Kasumi-1 (cell line): ENCODE measurements around the gene OSBPL10.

ENCODE experiments used
- DNase-seq, 2 experiments: peaks; one replicate each; lab custom pipeline; 2025; lab: John Stamatoyannopoulos, UW

OSBPL10 gene

DNA sequence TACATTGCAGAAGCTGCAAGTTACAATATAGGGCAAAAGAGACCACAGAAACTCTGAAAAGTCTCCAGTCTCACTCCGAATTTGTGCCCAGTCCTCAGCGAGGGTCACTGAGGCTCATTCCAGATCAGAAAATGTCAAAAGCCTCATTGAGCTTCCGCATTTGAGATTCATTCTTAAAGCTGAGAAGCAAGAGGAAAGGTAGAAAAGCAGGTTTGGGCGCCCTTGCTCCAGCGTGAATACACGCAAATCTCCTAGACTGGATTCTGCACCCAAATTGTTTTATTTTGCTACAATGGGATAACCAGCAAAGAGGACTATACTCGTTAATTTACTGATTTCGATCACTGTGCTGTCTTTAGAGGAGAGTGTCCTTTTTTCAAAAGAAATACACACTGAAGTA lies 236.1 kb downstream of the OSBPL10 start:
- DNase-seq: no peak

GRCh38 chr3:31743331-31744089 lies 237.6 kb downstream of the OSBPL10 start:
- no peak for DNase-seq

- DNase-seq: no peak
Observed at GRCh38 chr3:31740397-31740796, 240.7 kb downstream of the OSBPL10 start.

- no peak for DNase-seq
Observed at GRCh38 chr3:31738412-31738811, 242.7 kb downstream of the OSBPL10 start.

GRCh38 chr3:31735667-31736066 lies 245.4 kb downstream of the OSBPL10 start:
- no peak for DNase-seq

GRCh38 chr3:31733234-31733667 lies 247.8 kb downstream of the OSBPL10 start:
- no peak for DNase-seq

GRCh38 chr3:31732548-31732947 lies 248.5 kb downstream of the OSBPL10 start:
- no peak for DNase-seq

GRCh38 chr3:31729573-31729972 lies 251.5 kb downstream of the OSBPL10 start:
- DNase-seq: no peak

DNA sequence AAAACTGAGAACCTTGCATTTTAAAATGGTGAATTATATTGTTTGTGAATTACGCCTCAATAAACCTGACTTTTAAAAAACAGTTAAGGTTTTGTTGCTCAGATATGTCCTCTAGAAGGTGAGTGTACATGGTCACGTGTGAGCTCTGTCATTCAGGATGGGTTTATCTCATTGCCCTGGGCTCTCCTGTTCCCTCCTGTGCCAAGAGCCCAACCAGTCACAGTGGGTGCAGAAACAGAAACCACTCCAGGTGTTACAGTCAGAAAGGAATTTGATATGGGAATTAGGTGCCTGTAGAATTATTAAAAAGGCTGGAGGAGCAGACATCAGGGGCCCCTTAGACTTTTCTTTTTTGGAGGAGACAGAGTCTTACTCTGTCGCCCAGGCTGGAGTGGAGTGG lies 252.0 kb downstream of the OSBPL10 start:
- DNase-seq: no peak

- DNase-seq: no peak
Observed at GRCh38 chr3:31728403-31728802, 252.7 kb downstream of the OSBPL10 start.

DNA sequence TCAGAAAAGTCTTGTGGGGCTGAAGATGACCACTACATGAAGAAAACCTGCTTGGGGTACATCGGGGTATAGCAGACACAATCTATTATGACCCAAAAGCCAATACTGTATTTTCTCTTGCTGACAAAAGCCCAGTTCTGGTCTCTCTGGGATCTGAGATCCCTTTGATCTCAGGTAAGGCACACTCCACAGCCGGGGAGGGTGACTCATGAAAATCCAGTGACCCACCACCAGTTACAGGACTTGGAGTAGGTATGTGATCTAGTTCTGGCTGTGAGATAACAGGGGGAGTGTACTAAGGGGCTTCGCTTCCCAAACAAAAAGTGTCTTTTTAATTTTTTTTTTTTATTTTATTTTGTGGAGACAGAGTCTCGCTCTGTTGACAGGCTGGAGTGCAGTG lies 255.1 kb downstream of the OSBPL10 start:
- no peak for DNase-seq

DNA sequence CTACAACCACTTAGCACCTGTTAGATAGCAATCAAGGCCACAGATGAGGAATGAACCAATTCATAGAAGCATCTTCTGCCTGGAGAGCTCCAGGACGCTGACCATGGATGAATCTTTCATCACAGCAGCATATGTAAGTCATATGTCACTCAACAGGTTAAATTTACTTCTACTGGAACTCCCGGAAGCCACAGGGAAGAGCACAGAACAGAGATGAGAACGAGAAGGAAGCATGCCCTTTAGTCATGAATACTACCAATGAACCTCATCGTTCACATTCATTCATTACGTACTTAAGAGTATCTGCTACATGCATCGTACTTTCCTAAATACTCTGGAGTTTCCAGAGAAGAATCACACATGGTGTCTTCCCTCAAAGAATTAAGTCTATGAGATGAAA lies 255.5 kb downstream of the OSBPL10 start:
- DNase-seq: no peak

DNA sequence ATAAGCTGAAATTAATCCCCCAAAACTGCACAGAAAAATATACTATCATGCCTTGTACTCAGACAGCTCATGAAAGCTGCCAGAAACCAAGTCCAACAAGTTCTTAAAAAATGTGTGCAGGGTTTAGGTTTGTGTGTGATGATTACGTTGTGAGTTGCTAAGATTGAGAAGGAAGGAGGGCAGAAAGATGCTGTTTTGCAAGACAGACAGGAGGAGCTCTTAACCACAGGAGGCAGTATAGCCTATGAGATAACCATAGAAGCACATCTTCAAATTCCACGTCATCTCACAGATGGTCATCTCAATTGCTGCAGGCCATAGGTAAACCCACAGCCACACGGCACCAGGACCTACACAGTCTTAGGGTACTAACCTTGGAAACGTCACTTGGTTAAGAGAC lies 256.4 kb downstream of the OSBPL10 start:
- peak; percentile 38 to 41 for DNase-seq

GRCh38 chr3:31724116-31724515 lies 256.9 kb downstream of the OSBPL10 start:
- DNase-seq: no peak

- DNase-seq: no peak
Observed at GRCh38 chr3:31723701-31724100, 257.4 kb downstream of the OSBPL10 start.

DNA sequence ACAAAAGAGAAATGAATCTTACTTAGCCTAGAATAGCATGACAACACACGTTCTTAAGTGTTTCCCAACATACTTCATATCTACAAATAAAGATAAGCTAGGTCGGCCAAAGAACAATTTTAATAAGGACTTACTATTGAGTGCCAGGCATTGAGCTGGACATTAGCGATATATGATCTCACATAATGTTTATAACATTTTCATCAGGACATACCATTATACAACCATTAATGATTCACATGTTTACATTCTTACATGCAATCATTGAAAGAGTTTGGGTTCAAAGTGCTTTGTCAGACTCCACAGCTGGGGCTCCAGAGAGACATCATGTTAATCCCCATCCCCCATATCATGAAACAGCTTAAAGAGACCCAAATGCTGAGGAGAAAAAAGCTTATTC lies 259.4 kb downstream of the OSBPL10 start:
- DNase-seq: no peak

DNA sequence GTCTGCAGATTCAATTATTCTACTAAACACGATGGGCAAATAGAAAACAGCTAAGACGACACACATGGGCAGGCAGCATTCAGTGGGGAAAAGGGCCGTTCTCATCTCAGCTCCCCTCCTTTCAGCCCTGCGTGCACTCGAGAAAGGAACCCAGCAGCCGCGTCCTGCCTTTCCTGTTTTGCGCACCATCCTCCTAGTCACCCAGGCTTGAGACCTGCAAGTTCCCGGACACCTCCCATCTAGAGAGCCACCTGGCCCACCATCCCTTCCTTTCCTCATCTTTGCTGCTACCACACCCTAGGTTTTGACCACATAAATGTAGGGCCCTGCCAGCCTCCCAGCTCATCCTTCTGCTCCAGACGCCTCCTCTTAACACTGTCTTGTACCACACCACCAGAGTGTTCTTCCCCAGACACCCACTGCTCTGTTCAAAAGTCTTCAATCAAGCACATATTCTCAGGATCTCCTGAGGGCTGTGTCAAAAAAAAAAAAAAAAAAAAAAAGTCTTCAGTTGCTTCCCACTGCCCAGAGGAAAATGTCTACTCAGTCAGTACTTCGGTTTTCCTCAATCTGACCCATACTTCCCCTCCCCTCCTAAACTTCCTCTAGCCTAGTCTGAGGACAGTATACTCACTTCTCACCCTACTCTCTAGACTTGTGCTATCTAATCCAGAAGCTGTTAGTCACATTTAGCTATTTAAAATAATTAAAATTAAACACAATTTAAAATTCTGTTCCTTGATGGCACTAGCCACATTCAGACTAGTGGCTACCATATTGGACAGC lies 266.4 kb downstream of the OSBPL10 start:
- no peak for DNase-seq

GRCh38 chr3:31713816-31714215 lies 267.2 kb downstream of the OSBPL10 start:
- peak; percentile 52 to 62 for DNase-seq

DNA sequence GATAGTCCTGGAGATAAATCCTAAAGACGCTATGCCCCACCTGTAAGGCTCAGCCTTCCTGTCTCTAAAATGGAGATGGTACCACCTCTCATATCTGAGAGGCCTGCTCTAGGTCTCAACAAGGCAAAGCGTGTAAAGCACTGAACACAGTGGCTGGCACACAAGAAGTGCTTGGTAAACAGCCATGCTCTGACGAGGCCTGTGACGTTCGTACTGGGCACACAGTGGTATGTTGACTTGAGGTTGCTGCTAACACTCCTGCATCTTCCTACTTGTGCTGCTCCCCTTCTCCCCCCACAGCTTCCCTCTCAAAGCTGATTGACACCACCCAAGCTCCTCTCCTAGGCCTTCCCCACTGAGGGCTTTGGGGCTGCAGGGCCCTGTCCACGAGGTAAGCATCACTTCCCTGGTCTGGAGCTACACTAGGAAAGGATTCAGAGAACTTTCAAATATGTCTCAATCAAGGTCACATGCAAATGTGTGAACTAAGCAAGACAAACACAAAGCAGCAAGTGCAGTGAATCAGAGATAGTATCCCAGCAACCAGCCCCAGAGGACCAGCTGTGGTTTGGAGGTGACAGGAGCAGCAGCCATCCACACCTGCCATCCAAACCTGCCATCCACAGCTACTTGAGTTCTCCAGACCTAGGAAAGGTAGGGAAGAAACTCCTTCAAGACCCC lies 270.8 kb downstream of the OSBPL10 start:
- no peak for DNase-seq

DNA sequence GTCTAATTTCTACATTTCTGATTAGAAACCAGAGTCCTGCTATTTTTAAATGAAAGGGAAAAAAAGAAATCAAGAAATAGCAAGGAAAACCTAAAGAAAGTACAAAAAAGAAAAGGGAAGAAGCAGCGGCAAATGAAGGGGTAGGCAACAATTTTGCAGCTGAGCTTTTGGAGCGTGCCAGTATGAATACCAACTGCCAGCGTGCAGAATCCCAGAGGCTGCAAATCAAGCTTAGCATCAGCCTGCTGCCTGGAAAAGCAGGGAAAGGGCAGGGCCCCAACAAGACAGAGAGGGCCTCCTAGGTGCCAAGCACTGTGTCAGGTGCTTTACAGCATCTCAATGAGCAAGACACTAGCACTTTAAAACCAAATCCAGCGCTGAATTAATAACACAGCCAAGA lies 271.5 kb downstream of the OSBPL10 start:
- DNase-seq: no peak

DNA sequence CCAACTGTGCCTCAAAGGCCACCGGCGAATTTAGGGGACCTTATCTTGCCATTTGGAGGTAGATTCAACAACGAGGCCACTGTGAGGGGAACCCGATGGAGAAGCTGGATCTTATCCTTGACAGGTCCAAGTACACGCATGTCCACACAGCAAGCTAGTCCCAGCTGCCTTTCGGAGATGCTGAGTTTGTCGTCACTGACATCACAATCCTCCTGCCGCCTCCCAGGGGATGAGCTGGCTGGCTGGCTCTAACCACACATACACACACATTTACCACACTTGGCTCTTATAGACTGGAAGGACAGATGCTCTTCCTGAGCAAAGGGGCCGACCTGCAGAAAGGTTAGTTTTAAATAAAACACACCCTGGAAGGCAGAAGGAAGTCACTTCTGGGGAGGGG lies 272.1 kb downstream of the OSBPL10 start:
- DNase-seq: no peak

DNA sequence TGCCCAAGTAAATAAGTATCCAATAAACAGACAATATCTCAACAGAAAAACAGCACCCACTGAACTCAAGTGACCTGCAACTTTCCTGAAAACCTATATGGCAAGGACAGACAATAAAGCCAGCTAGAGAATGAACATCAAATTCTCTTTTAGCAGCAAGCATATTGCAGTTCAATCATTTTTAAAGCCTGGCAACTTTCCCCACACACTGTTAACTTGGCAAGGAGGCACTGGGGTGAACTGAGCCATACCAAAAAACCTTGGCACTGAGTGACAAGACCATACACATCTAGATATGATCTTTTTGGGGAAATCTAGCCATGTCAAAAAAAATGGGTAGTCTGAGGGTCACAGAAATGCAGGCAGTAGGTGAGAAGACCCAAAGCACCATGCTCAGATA lies 273.8 kb downstream of the OSBPL10 start:
- DNase-seq: no peak

- no peak for DNase-seq
Observed at GRCh38 chr3:31705736-31706135, 275.3 kb downstream of the OSBPL10 start.
